IMR-90 (cell line): Measurements from ENCODE around the gene HS6ST2. TPM values are rescaled to one million over a fixed set of nuclear protein-coding genes. Genes with fewer than 3 reads are reported as not detected.

Experiments used
- ATAC-seq: fragments of 200-7000 bp; cut with Tn5 transposase; 2 replicates; pipeline ENCODE4 v1.9.1; 2020; ENCODE audit warnings: low read depth, mild to moderate bottlenecking, moderate library complexity
- BruUV-seq: library from RNA; stranded (reverse); fragments of 400-500 nt; replicated peaks from 2 replicates; lab custom pipeline; 2021; lab: Mats Ljungman, UMichigan
- CTCF ChIA-PET: fragments of 300-600 bp; formaldehyde crosslinking; extraction: SDS; loops from one replicate; lab custom pipeline; 2021; ENCODE audit warnings: antibody characterized with exemption; lab: Yijun Ruan, JAX
- POLR2A ChIA-PET: fragments of 300-600 bp; sonication (Branson Sonifier 250); formaldehyde crosslinking; loops from one replicate; lab custom pipeline; 2022; ENCODE audit warnings: antibody characterized with exemption; ENCODE audit not compliant: unreplicated experiment; lab: Charles Lee
- DNase-seq: peaks from one replicate; pipeline ENCODE4 v3.0.0; 2013
- H2AFZ ChIP-seq: replicated peaks from 2 replicates; pipeline ENCODE3; 2013; ENCODE audit warnings: low read length, mild to moderate bottlenecking; ENCODE audit not compliant: poor library complexity
- H2AK5ac ChIP-seq: 2 replicates; pipeline ENCODE4 v1.6.1; 2013; ENCODE audit warnings: low read depth, low read length, inconsistent platforms
- H2AK9ac ChIP-seq: replicated peaks from 2 replicates; pipeline ENCODE3; 2013; ENCODE audit warnings: mild to moderate bottlenecking, low read depth, low read length, moderate library complexity; ENCODE audit not compliant: poor library complexity
- H2BK120ac ChIP-seq: 2 replicates; pipeline ENCODE4 v1.6.1; 2013; ENCODE audit warnings: low read depth, low read length, inconsistent platforms
- H2BK15ac ChIP-seq: 3 replicates; pipeline ENCODE4 v1.6.1; 2013; ENCODE audit warnings: low read depth, low read length, inconsistent platforms
- H2BK20ac ChIP-seq: 2 replicates; pipeline ENCODE4 v1.6.1; 2013; ENCODE audit warnings: low read depth, mild to moderate bottlenecking, inconsistent platforms, low read length, moderate library complexity
- H2BK5ac ChIP-seq: 2 replicates; pipeline ENCODE4 v1.6.1; 2013; ENCODE audit warnings: mild to moderate bottlenecking, low read depth, low read length, inconsistent platforms; ENCODE audit not compliant: poor library complexity, severe bottlenecking
- H3K14ac ChIP-seq: replicated peaks from 2 replicates; pipeline ENCODE4 v1.6.1; 2013; ENCODE audit warnings: low read depth, low read length, inconsistent platforms
- H3K18ac ChIP-seq: 2 replicates; pipeline ENCODE4 v1.6.1; 2013; ENCODE audit warnings: low read depth, low read length, control low read depth
- H3K23ac ChIP-seq: 2 replicates; pipeline ENCODE4 v1.6.1; 2013; ENCODE audit warnings: low read depth, low read length, inconsistent platforms
- H3K27ac ChIP-seq: 2 replicates; pipeline ENCODE4 v1.5.1; 2013; ENCODE audit warnings: mild to moderate bottlenecking, control low read depth, low read length; ENCODE audit not compliant: insufficient read depth
- H3K27me3 ChIP-seq: 2 replicates; pipeline ENCODE4 v1.6.1; 2013; ENCODE audit warnings: low read length; ENCODE audit not compliant: control insufficient read depth, insufficient read depth
- H3K36me3 ChIP-seq: 2 replicates; pipeline ENCODE4 v1.6.1; 2013; ENCODE audit warnings: low read length, mixed read lengths; ENCODE audit not compliant: control insufficient read depth, insufficient read depth
- H3K4ac ChIP-seq: 2 replicates; pipeline ENCODE4 v1.6.1; 2013; ENCODE audit warnings: low read depth, low read length, inconsistent platforms
- H3K4me1 ChIP-seq: 2 replicates; pipeline ENCODE4 v1.6.1; 2013; ENCODE audit warnings: low read length, mixed read lengths; ENCODE audit not compliant: control insufficient read depth, insufficient read depth
- H3K4me2 ChIP-seq: 2 replicates; pipeline ENCODE4 v1.6.1; 2013; ENCODE audit warnings: low read depth, mild to moderate bottlenecking, control low read depth, low read length, moderate library complexity
- H3K4me3 ChIP-seq: 2 replicates; pipeline ENCODE4 v1.5.1; 2013; ENCODE audit warnings: low read depth, mild to moderate bottlenecking, control low read depth, low read length, moderate library complexity; ENCODE audit not compliant: insufficient read depth
- H3K56ac ChIP-seq: 2 replicates; pipeline ENCODE4 v1.6.1; 2013; ENCODE audit warnings: low read length, inconsistent platforms; ENCODE audit not compliant: insufficient read depth; ENCODE audit errors: extremely low read depth
- H3K79me1 ChIP-seq, 2 experiments: 2 replicates each; pipeline ENCODE4 v1.6.1; 2013; ENCODE audit warnings: low read length in 2 of 2, inconsistent platforms in 1 of 2, low read depth in 1 of 2
- H3K9ac ChIP-seq: 2 replicates; pipeline ENCODE4 v1.6.1; 2013; ENCODE audit warnings: low read depth, low read length, control low read depth
- H3K9me1 ChIP-seq: 2 replicates; pipeline ENCODE4 v1.6.1; 2013; ENCODE audit warnings: low read length, inconsistent platforms; ENCODE audit not compliant: insufficient read depth
- H3K9me3 ChIP-seq: 2 replicates; pipeline ENCODE4 v1.6.1; 2013; ENCODE audit warnings: low read length; ENCODE audit not compliant: control insufficient read depth, insufficient read depth
- H4K20me1 ChIP-seq: 2 replicates; pipeline ENCODE4 v1.6.1; 2013; ENCODE audit warnings: low read length, inconsistent platforms; ENCODE audit not compliant: insufficient read depth
- H4K5ac ChIP-seq: 2 replicates; pipeline ENCODE4 v1.6.1; 2013; ENCODE audit warnings: mild to moderate bottlenecking, low read depth, low read length, control low read depth
- H4K8ac ChIP-seq, 2 experiments: 2 replicates each; pipeline ENCODE4 v1.6.1; 2013; ENCODE audit warnings: low read depth in 2 of 2, low read length in 2 of 2, control low read depth in 1 of 2, inconsistent platforms in 1 of 2
- H4K91ac ChIP-seq: 2 replicates; pipeline ENCODE4 v1.6.1; 2013; ENCODE audit warnings: low read depth, low read length, inconsistent platforms; ENCODE audit not compliant: insufficient read depth
- BHLHE40 ChIP-seq: fragments of 150-350 bp; IDR thresholded peaks from 2 replicates; pipeline ENCODE4 v1.6.1; 2016; ENCODE audit warnings: mild to moderate bottlenecking, low read depth, low read length
- CEBPB ChIP-seq: IDR thresholded peaks from 2 replicates; pipeline ENCODE4 v1.6.1; 2012; ENCODE audit warnings: low read depth, low read length, improper control_type of control experiment
- CHD1 ChIP-seq: IDR thresholded peaks from 2 replicates; pipeline ENCODE4 v1.6.1; 2012; ENCODE audit warnings: low read depth, low read length, improper control_type of control experiment
- ELK1 ChIP-seq: fragments of 150-350 bp; IDR thresholded peaks from 2 replicates; pipeline ENCODE4 v1.6.1; 2016; ENCODE audit warnings: low read depth, mild to moderate bottlenecking, low read length, moderate library complexity, borderline replicate concordance
- FOS ChIP-seq: fragments of 150-350 bp; IDR thresholded peaks from 2 replicates; pipeline ENCODE4 v1.6.1; 2016; ENCODE audit warnings: low read depth, low read length
- MAFK ChIP-seq: IDR thresholded peaks from 2 replicates; pipeline ENCODE4 v1.6.1; 2012; ENCODE audit warnings: low read depth, low read length, improper control_type of control experiment
- MAZ ChIP-seq: IDR thresholded peaks from 2 replicates; pipeline ENCODE4 v1.6.1; 2012; ENCODE audit warnings: low read depth, mild to moderate bottlenecking, low read length, improper control_type of control experiment, moderate library complexity, borderline replicate concordance
- MXI1 ChIP-seq: IDR thresholded peaks from 2 replicates; pipeline ENCODE4 v1.6.1; 2012; ENCODE audit warnings: low read depth, mild to moderate bottlenecking, low read length, moderate library complexity, borderline replicate concordance
- NFE2L2 ChIP-seq: fragments of 150-350 bp; IDR thresholded peaks from 2 replicates; pipeline ENCODE4 v1.6.1; 2016; ENCODE audit warnings: low read depth, mild to moderate bottlenecking, low read length
- POLR2A ChIP-seq: IDR thresholded peaks from 2 replicates; pipeline ENCODE4 v1.6.1; 2012; ENCODE audit warnings: mild to moderate bottlenecking, low read depth, low read length
- RAD21 ChIP-seq: IDR thresholded peaks from 2 replicates; pipeline ENCODE4 v1.6.1; 2012; ENCODE audit warnings: low read length, improper control_type of control experiment
- RCOR1 ChIP-seq: IDR thresholded peaks from 2 replicates; pipeline ENCODE4 v1.6.1; 2012; ENCODE audit warnings: mild to moderate bottlenecking, low read length, improper control_type of control experiment; ENCODE audit not compliant: insufficient replicate concordance
- RFX5 ChIP-seq: IDR thresholded peaks from 2 replicates; pipeline ENCODE4 v1.8.0; 2012; ENCODE audit warnings: low read depth, mild to moderate bottlenecking, low read length, moderate library complexity
- SMC3 ChIP-seq: fragments of 150-350 bp; IDR thresholded peaks from 2 replicates; pipeline ENCODE4 v1.6.1; 2016; ENCODE audit warnings: low read depth, mild to moderate bottlenecking, antibody characterized with exemption, low read length, moderate library complexity
- USF2 ChIP-seq: fragments of 150-350 bp; IDR thresholded peaks from 2 replicates; pipeline ENCODE4 v1.6.1; 2017; ENCODE audit warnings: mild to moderate bottlenecking, antibody characterized with exemption, low read length, low read depth
- WGBS, 2 experiments: methylation state at CpG; one replicate each; pipeline versions ENCODE4 v1.1.5 to v1.1.7; 2013; ENCODE audit warnings: missing lambda C conversion rate in 2 of 2; ENCODE audit not compliant: insufficient read length in 1 of 2; ENCODE audit errors: extremely low coverage in 2 of 2; 5-methylcytosine and 5-hydroxymethylcytosine counted together
- dilution Hi-C: fragments of 300-500 bp; cut with HindIII; formaldehyde crosslinking; loops from one replicate; pipeline ENCODE4 v1.14.3; 2018; ENCODE audit warnings: low sequenced_read_pairs; ENCODE audit not compliant: unreplicated experiment
- in situ Hi-C: fragments of 300-500 bp; cut with MboI; formaldehyde crosslinking; loops from 3 replicates; pipeline ENCODE4 v1.14.3; 2019; ENCODE audit warnings: low sequenced_read_pairs, inconsistent platforms, mixed read lengths
- intact Hi-C: fragments of 100-400 bp; cut with micrococcal nuclease; formaldehyde crosslinking; loops from 2 replicates; pipeline ENCODE4 v1.10.0; 2022
- polyA plus RNA-seq, 3 experiments: library from polyadenylated mRNA; depleted of rRNA; stranded (reverse); fragments of >200 nt; gene quantifications; 2 replicates each; pipeline ENCODE4 v1.2.3, GENCODE V29; 2012; ENCODE audit warnings: low replicate concordance in 1 of 3
- total RNA-seq: library from RNA; depleted of rRNA; stranded (reverse); fragments of >200 nt; gene quantifications from 2 replicates; pipeline ENCODE4 v1.2.3, GENCODE V29; 2012
- TF ChIP-seq, protein P1 (sequence below): conservative IDR thresholded peaks from 2 replicates; pipeline ENCODE4 v1.5.1; 2012; ENCODE audit warnings: mild to moderate bottlenecking, low read depth, low read length, improper control_type of control experiment

Gene HS6ST2
- total and polyA plus RNA-seq, 2 of the 4 experiments (the other 2 are of a cell fraction) = not detected

- no peak for ATAC-seq
- Histone ChIP-seq H3K9me1 (no peaks in the 10 kb centered on the region), H4K8ac (no peak overlapping the region), H3K4me2 (no peak overlapping the region), H3K36me3 (no peaks in the 10 kb centered on the region), H3K27me3 (peaks cover 4% of the 10 kb centered on the region; the same call in 1 of the 2 replicates), H2AFZ (no peak overlapping the region), H3K27ac (no peak overlapping the region), H3K4me3 (no peak overlapping the region), H3K56ac (no peak overlapping the region), H3K4me1 (no peaks in the 10 kb centered on the region), H3K18ac (no peak overlapping the region), H2BK20ac (no peak overlapping the region), H3K9me3 (no peaks in the 10 kb centered on the region; the same call in 1 of the 2 replicates), H4K5ac (no peak overlapping the region), H2BK120ac (no peak overlapping the region), H3K14ac (no peak overlapping the region), H4K20me1 (no peaks in the 10 kb centered on the region), H3K79me1 (no peaks in the 10 kb centered on the region), H3K23ac (no peak overlapping the region), H3K9ac (no peak overlapping the region), H3K4ac (no peak overlapping the region), H2BK5ac (no peak overlapping the region), H2AK9ac (no peak overlapping the region), H4K91ac (no peak overlapping the region), H2AK5ac (no peak overlapping the region), H2BK15ac (no peak overlapping the region)
- no CpG with 5 or more reads among the region's 8 CpGs for WGBS, 2 experiments
- ChIA-PET CTCF (no interaction called here), POLR2A (no interaction called here)
- no peak for DNase-seq
- TF ChIP-seq, protein P1, sequence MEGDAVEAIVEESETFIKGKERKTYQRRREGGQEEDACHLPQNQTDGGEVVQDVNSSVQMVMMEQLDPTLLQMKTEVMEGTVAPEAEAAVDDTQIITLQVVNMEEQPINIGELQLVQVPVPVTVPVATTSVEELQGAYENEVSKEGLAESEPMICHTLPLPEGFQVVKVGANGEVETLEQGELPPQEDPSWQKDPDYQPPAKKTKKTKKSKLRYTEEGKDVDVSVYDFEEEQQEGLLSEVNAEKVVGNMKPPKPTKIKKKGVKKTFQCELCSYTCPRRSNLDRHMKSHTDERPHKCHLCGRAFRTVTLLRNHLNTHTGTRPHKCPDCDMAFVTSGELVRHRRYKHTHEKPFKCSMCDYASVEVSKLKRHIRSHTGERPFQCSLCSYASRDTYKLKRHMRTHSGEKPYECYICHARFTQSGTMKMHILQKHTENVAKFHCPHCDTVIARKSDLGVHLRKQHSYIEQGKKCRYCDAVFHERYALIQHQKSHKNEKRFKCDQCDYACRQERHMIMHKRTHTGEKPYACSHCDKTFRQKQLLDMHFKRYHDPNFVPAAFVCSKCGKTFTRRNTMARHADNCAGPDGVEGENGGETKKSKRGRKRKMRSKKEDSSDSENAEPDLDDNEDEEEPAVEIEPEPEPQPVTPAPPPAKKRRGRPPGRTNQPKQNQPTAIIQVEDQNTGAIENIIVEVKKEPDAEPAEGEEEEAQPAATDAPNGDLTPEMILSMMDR = no peak
- TF ChIP-seq MAFK = no peak
- no peak for TF ChIP-seq FOS
- no peak for TF ChIP-seq RCOR1
- TF ChIP-seq SMC3 = no peak
- no peak for TF ChIP-seq CHD1
- no peak for TF ChIP-seq USF2
- TF ChIP-seq RFX5 = no peak
- TF ChIP-seq MAZ = no peak
- no peak for TF ChIP-seq RAD21
- no peak for TF ChIP-seq POLR2A
- TF ChIP-seq MXI1 = no peak
- TF ChIP-seq NFE2L2 = no peak
- no peak for TF ChIP-seq CEBPB
- no peak for TF ChIP-seq BHLHE40
- TF ChIP-seq ELK1 = no peak
- in situ Hi-C loops = no loop called here
- intact Hi-C loops = no loop called here
- no TSS peak for BruUV-seq
- dilution Hi-C loops = no loop called here
These were observed 127.0 kb downstream of the HS6ST2 start for GRCh38 chrX:132831336-132831973.
